CD4-positive, alpha-beta T cell treated with Interleukin-21 for 1 hour (primary cell): ENCODE results near the gene TUBB8B.
"Not testable (repeated sequence)": the region's sequence is repeated elsewhere in the genome, so short reads cannot be mapped to it uniquely, and the experiment has no call there.

ENCODE experiments used
- DNase-seq: peaks from one replicate; pipeline ENCODE4 v3.0.0-alpha.2; 2020

TUBB8B gene

GRCh38 chr18:11383-12274, 37.8 kb downstream of the TUBB8B start:
- not testable (repeated sequence) for DNase-seq

GRCh38 chr18:10624-11184, 38.7 kb downstream of the TUBB8B start:
- not testable (repeated sequence) for DNase-seq

DNA sequence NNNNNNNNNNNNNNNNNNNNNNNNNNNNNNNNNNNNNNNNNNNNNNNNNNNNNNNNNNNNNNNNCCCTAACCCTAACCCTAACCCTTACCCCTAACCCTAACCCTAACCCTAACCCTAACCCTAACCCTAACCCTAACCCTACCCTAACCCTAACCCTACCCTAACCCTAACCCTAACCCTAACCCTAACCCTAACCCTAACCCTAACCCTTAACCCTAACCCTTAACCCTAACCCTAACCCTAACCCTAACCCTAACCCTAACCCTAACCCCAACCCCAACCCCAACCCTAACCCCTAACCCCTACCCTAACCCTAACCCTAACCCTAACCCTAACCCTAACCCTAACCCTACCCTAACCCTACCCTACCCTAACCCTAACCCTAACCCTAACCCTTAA, 39.5 kb downstream of the TUBB8B start:
- DNase-seq = peak; percentile 23
